ENCODE data around the gene FAM98B. TPM values are rescaled to one million over a fixed set of nuclear protein-coding genes. Genes with fewer than 3 reads are reported as not detected.
A peak's percentile ranks its signal among the peaks of the same experiment; 100 is the strongest.

FAM98B gene
- total RNA-seq, 1 experiment from 2014 or later: 20.5 TPM

DNA sequence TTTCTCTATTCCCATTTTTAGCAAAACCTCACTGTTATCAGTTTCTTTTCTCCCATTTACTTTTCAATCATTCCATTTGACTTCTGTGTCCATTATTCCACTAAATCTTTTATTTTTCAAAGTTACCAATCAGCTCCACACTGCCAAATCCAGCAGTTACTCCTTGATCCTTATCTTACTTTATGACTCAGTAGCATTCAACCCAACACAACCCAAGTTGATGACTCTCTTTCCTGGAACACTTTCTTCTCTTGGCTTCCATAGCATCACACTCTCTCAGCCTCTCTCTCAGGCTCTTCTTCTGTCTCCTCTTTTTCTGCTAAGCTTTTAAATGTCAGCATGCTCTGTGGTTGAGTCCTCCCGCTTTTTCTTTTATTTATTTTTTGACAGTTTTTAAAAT lies 74.4 kb downstream of the FAM98B start:
- peaks cover 16% of the 10 kb centered on the region for H3K4me1 Mint-ChIP-seq (ENCODE audit: low read depth, unreplicated experiment)
- no peak overlapping the region for H3K27ac Mint-ChIP-seq (ENCODE audit: unreplicated experiment)
- BruUV-seq (replicated peaks): no TSS peak
- H3K36me3 Mint-ChIP-seq (ENCODE audit: insufficient read depth, unreplicated experiment): no peaks in the 10 kb centered on the region
- no peak overlapping the region for H3K4me3 Mint-ChIP-seq (ENCODE audit: low read depth, unreplicated experiment)
- no peak for DNase-seq
- H3K27me3 Mint-ChIP-seq (ENCODE audit: unreplicated experiment): no peaks in the 10 kb centered on the region
- CTCF ChIA-PET: no interaction called here
- no peaks in the 10 kb centered on the region for H3K9me3 Mint-ChIP-seq (ENCODE audit: low read depth, unreplicated experiment)
- intact Hi-C loops (cut with micrococcal nuclease; ENCODE audit: unreplicated experiment): no loop called here
- TF ChIP-seq, protein P1, sequence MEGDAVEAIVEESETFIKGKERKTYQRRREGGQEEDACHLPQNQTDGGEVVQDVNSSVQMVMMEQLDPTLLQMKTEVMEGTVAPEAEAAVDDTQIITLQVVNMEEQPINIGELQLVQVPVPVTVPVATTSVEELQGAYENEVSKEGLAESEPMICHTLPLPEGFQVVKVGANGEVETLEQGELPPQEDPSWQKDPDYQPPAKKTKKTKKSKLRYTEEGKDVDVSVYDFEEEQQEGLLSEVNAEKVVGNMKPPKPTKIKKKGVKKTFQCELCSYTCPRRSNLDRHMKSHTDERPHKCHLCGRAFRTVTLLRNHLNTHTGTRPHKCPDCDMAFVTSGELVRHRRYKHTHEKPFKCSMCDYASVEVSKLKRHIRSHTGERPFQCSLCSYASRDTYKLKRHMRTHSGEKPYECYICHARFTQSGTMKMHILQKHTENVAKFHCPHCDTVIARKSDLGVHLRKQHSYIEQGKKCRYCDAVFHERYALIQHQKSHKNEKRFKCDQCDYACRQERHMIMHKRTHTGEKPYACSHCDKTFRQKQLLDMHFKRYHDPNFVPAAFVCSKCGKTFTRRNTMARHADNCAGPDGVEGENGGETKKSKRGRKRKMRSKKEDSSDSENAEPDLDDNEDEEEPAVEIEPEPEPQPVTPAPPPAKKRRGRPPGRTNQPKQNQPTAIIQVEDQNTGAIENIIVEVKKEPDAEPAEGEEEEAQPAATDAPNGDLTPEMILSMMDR (IDR thresholded peaks at IDR 0.05; ENCODE audit: unreplicated experiment): no peak

DNA sequence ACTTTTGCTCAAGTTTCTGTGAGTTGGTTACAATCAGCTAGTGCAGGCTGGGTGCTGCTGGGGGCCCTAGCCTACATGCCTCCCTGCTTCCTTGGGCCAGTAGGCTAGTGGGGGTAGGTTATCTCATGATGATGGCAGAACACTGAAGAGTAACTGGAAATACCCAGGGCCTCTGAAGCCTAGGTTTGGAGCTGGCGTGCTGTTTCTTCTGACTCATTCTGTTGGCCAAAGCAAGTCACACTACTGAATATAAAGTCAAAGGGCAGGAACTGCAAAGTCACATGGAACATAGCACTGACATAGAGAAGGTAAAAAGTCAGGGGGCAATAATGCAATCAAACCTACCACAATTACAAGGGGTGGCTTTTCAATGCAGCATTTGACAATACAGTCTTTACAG lies 76.2 kb downstream of the FAM98B start:
- no TSS peak for BruUV-seq (replicated peaks)
- TF ChIP-seq, protein P1 (IDR thresholded peaks at IDR 0.05; ENCODE audit: unreplicated experiment): no peak
- intact Hi-C loops (cut with micrococcal nuclease; ENCODE audit: unreplicated experiment): no loop called here
- no peaks in the 10 kb centered on the region for H3K36me3 Mint-ChIP-seq (ENCODE audit: insufficient read depth, unreplicated experiment)
- no peaks in the 10 kb centered on the region for H3K9me3 Mint-ChIP-seq (ENCODE audit: low read depth, unreplicated experiment)
- H3K4me1 Mint-ChIP-seq (ENCODE audit: low read depth, unreplicated experiment): peaks cover 16% of the 10 kb centered on the region
- H3K4me3 Mint-ChIP-seq (ENCODE audit: low read depth, unreplicated experiment): no peak overlapping the region
- CTCF ChIA-PET: interaction anchor here (0.8 kb wide), 1 partner anchor 11 kb away, joined by 3 read pairs; no protein-coding TSS in a partner anchor
- H3K27ac Mint-ChIP-seq (ENCODE audit: unreplicated experiment): no peak overlapping the region
- H3K27me3 Mint-ChIP-seq (ENCODE audit: unreplicated experiment): no peaks in the 10 kb centered on the region
- no peak for DNase-seq

DNA sequence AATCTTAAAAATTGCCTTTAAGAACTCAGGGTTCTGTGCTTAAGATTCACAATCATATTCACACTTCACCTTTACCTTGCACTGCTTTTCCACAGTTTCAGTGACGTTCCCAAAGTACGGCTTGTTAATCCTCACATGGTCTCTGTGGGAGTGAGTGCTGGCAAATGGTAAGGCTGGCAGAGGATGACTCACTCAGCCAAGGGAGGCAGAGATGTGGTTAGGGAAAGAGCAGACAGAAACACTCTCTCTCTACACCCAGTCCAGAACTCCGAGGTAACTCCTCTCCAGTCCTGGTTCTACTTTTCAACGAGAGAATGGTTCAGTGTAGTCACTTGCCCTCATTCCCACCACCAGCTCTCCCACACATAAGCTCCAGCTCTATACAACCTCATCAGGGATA lies 77.6 kb downstream of the FAM98B start:
- Mint-ChIP-seq H3K9me3 (ENCODE audit: low read depth, unreplicated experiment) (no peaks in the 10 kb centered on the region), H3K36me3 (ENCODE audit: insufficient read depth, unreplicated experiment) (no peaks in the 10 kb centered on the region), H3K27ac (ENCODE audit: unreplicated experiment) (no peak overlapping the region), H3K4me3 (ENCODE audit: low read depth, unreplicated experiment) (peak overlapping the region; percentile 29), H3K4me1 (ENCODE audit: low read depth, unreplicated experiment) (peaks cover 16% of the 10 kb centered on the region), H3K27me3 (ENCODE audit: unreplicated experiment) (no peaks in the 10 kb centered on the region)
- BruUV-seq (replicated peaks): no TSS peak
- TF ChIP-seq, protein P1 (IDR thresholded peaks at IDR 0.05; ENCODE audit: unreplicated experiment): no peak
- CTCF ChIA-PET: interaction anchor here (1.6 kb wide), 1 partner anchor 33 kb away, joined by 3 read pairs; the partner anchor contains the start of gene RASGRP1
- peak; percentile 32 for DNase-seq
- intact Hi-C loops (cut with micrococcal nuclease; ENCODE audit: unreplicated experiment): no loop called here

DNA sequence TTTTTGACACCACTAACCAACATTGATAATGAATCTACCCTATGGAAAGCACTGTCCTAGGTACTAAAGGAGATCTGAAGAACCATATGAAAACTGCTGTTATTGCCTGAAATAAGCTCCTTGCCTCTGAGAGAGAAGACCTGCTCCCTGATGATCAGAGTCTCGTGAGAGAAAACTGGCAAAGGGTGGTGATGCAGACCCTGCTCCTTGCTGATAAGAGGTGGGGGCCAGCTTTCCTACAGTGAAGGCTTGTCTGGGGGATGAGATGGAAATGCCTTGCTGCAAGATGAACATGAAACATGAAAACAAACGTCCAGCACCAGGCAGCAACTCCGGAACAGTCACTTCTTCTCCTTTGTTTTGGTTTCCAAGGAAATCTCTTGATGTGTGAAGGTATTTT lies 78.8 kb downstream of the FAM98B start:
- CTCF ChIA-PET: interaction anchor here (0.7 kb wide), 1 partner anchor 175 kb away, joined by 3 read pairs; no protein-coding TSS in a partner anchor
- no peak overlapping the region for H3K4me3 Mint-ChIP-seq (ENCODE audit: low read depth, unreplicated experiment)
- TF ChIP-seq, protein P1 (IDR thresholded peaks at IDR 0.05; ENCODE audit: unreplicated experiment): no peak
- H3K36me3 Mint-ChIP-seq (ENCODE audit: insufficient read depth, unreplicated experiment): no peaks in the 10 kb centered on the region
- H3K27me3 Mint-ChIP-seq (ENCODE audit: unreplicated experiment): no peaks in the 10 kb centered on the region
- no peak for DNase-seq
- intact Hi-C loops (cut with micrococcal nuclease; ENCODE audit: unreplicated experiment): no loop called here
- no peaks in the 10 kb centered on the region for H3K9me3 Mint-ChIP-seq (ENCODE audit: low read depth, unreplicated experiment)
- H3K4me1 Mint-ChIP-seq (ENCODE audit: low read depth, unreplicated experiment): peaks cover 16% of the 10 kb centered on the region
- no TSS peak for BruUV-seq (replicated peaks)
- H3K27ac Mint-ChIP-seq (ENCODE audit: unreplicated experiment): no peak overlapping the region
